NCI-H1048 (cell line): ENCODE measurements around the gene KRT31.
"Not testable (repeated sequence)": the region's sequence is repeated elsewhere in the genome, so short reads cannot be mapped to it uniquely, and the experiment has no call there.

Source experiments
- DNase-seq: peaks from one replicate; lab custom pipeline; 2025; lab: John Stamatoyannopoulos, UW

The KRT31 gene

GRCh38 chr17:41396996-41397660 lies at the start of gene KRT31:
KRT31 (minus strand) TSS chr17:41397608; CDS start chr17:41397539, 69 bp downstream.
- DNase-seq = no peak

- DNase-seq = no peak
Observed at GRCh38 chr17:41446806-41447205, 49.4 kb upstream of the KRT31 start.

GRCh38 chr17:41444640-41445039 lies 47.2 kb upstream of the KRT31 start:
- DNase-seq = no peak

GRCh38 chr17:41444186-41444585 lies 46.8 kb upstream of the KRT31 start:
- no peak for DNase-seq

- no peak for DNase-seq
Observed at GRCh38 chr17:41442739-41443138, 45.3 kb upstream of the KRT31 start.

GRCh38 chr17:41440531-41441033 lies 43.2 kb upstream of the KRT31 start, which contains the start of gene KRT38:
KRT38 (minus strand) TSS chr17:41440983; CDS start chr17:41440921, 62 bp downstream.
- no peak for DNase-seq

GRCh38 chr17:41439375-41439774 lies 42.0 kb upstream of the KRT31 start:
- no peak for DNase-seq

GRCh38 chr17:41437769-41438168 lies 40.4 kb upstream of the KRT31 start:
- DNase-seq = no peak

- DNase-seq = no peak
Observed at GRCh38 chr17:41437254-41437653, 39.8 kb upstream of the KRT31 start.

GRCh38 chr17:41434415-41434814 lies 37.0 kb upstream of the KRT31 start:
- no peak for DNase-seq

- DNase-seq = no peak
Observed at GRCh38 chr17:41434005-41434404, 36.6 kb upstream of the KRT31 start.

- no peak for DNase-seq
Observed at GRCh38 chr17:41433586-41433985, 36.2 kb upstream of the KRT31 start.

GRCh38 chr17:41430376-41430775 lies 33.0 kb upstream of the KRT31 start:
- DNase-seq = not testable (repeated sequence)

GRCh38 chr17:41429667-41430066 lies 32.3 kb upstream of the KRT31 start:
- DNase-seq = no peak

- no peak for DNase-seq
Observed at GRCh38 chr17:41428591-41429291, 31.3 kb upstream of the KRT31 start.

GRCh38 chr17:41424111-41424635 lies 26.8 kb upstream of the KRT31 start, which contains the start of gene KRT37:
KRT37 (minus strand) TSS chr17:41424585; CDS start chr17:41424523, 62 bp downstream.
- no peak for DNase-seq

- not testable (repeated sequence) for DNase-seq
Observed at GRCh38 chr17:41422586-41422985, 25.2 kb upstream of the KRT31 start.

GRCh38 chr17:41421617-41422016 lies 24.2 kb upstream of the KRT31 start:
- no peak for DNase-seq

- no peak for DNase-seq
Observed at GRCh38 chr17:41421116-41421515, 23.7 kb upstream of the KRT31 start.

- no peak for DNase-seq
Observed at GRCh38 chr17:41420134-41420533, 22.7 kb upstream of the KRT31 start.

GRCh38 chr17:41419716-41420115 lies 22.3 kb upstream of the KRT31 start:
- no peak for DNase-seq

GRCh38 chr17:41418116-41418860 lies 20.9 kb upstream of the KRT31 start:
- no peak for DNase-seq
